SK-N-MC (cell line): ENCODE data around the gene EPHA5.

ENCODE experiments used
- DNase-seq: peaks from one replicate; pipeline ENCODE4 v3.0.0-alpha.2; 2011; ENCODE audit warnings: low read depth, low spot score
- H3K27ac ChIP-seq: fragments of 200-600 bp; sonication (generic); 2 replicates; pipeline ENCODE4 v1.5.1; 2016; ENCODE audit warnings: mixed run types
- H3K36me3 ChIP-seq: fragments of 200-600 bp; sonication (generic); 2 replicates; pipeline ENCODE4 v1.6.1; 2017; ENCODE audit warnings: antibody characterized with exemption, low read length, mixed read lengths; ENCODE audit not compliant: insufficient read depth
- H3K4me3 ChIP-seq: fragments of 200-600 bp; sonication (generic); 2 replicates; pipeline ENCODE4 v1.5.1; 2016
- H3K9ac ChIP-seq: fragments of 200-600 bp; sonication (generic); 2 replicates; pipeline ENCODE4 v1.8.0; 2017; ENCODE audit warnings: mixed run types, mixed read lengths; ENCODE audit not compliant: insufficient read length
- H3K9me3 ChIP-seq: fragments of 200-600 bp; sonication (generic); 2 replicates; pipeline ENCODE4 v1.6.1; 2017; ENCODE audit warnings: low read depth, mild to moderate bottlenecking, antibody characterized with exemption, low read length, moderate library complexity, mixed read lengths
- EZH2 ChIP-seq: fragments of 200-600 bp; sonication (generic); IDR thresholded peaks from one replicate; pipeline ENCODE4 v1.6.1; 2017; ENCODE audit warnings: antibody characterized with exemption
- FOXP2 ChIP-seq: optimal IDR thresholded peaks from 2 replicates; pipeline ENCODE3; 2011; ENCODE audit warnings: mild to moderate bottlenecking, moderate library complexity; ENCODE audit not compliant: insufficient read depth; ENCODE audit errors: extremely low read length, control extremely low read depth
- POLR2AphosphoS5 ChIP-seq: IDR thresholded peaks from 2 replicates; pipeline ENCODE4 v1.6.1; 2012; ENCODE audit warnings: mild to moderate bottlenecking, low read depth, low read length, borderline replicate concordance

The EPHA5 gene

GRCh38 chr4:65600656-65601055, 69.6 kb downstream of the EPHA5 start:
- Histone ChIP-seq H3K9ac (no peak overlapping the region), H3K4me3 (no peak overlapping the region), H3K36me3 (no peaks in the 10 kb centered on the region), H3K9me3 (no peaks in the 10 kb centered on the region; the same call in 1 of the 2 replicates), H3K27ac (no peak overlapping the region)
- no peak for DNase-seq
- TF ChIP-seq EZH2 (no peak), FOXP2 (no peak), POLR2AphosphoS5 (no peak)

- H3K9ac ChIP-seq: no peak overlapping the region
- no peak for TF ChIP-seq FOXP2
- no peak for TF ChIP-seq EZH2
- no peak for TF ChIP-seq POLR2AphosphoS5
- no peak overlapping the region for H3K4me3 ChIP-seq
- DNase-seq: no peak
- H3K27ac ChIP-seq: no peak overlapping the region
- no peaks in the 10 kb centered on the region; the same call in 1 of the 2 replicates for H3K9me3 ChIP-seq
- no peaks in the 10 kb centered on the region for H3K36me3 ChIP-seq
Measured at GRCh38 chr4:65599340-65599739, 70.9 kb downstream of the EPHA5 start.

- TF ChIP-seq EZH2 (no peak), FOXP2 (no peak), POLR2AphosphoS5 (no peak)
- DNase-seq: no peak
- Histone ChIP-seq H3K36me3 (no peaks in the 10 kb centered on the region), H3K9ac (no peak overlapping the region), H3K4me3 (no peak overlapping the region), H3K9me3 (no peaks in the 10 kb centered on the region; the same call in 1 of the 2 replicates), H3K27ac (no peak overlapping the region)
Measured at GRCh38 chr4:65597697-65598096, 72.6 kb downstream of the EPHA5 start.

- no peak for TF ChIP-seq FOXP2
- TF ChIP-seq EZH2: no peak
- no peak for TF ChIP-seq POLR2AphosphoS5
- no peak for DNase-seq
- Histone ChIP-seq H3K36me3 (no peaks in the 10 kb centered on the region), H3K9ac (no peak overlapping the region), H3K4me3 (no peak overlapping the region), H3K9me3 (no peaks in the 10 kb centered on the region; the same call in 1 of the 2 replicates), H3K27ac (no peak overlapping the region)
Measured at GRCh38 chr4:65592089-65592488, 78.2 kb downstream of the EPHA5 start.

GRCh38 chr4:65589921-65590320, 80.4 kb downstream of the EPHA5 start:
- H3K4me3 ChIP-seq: no peak overlapping the region
- TF ChIP-seq EZH2 (no peak), FOXP2 (no peak), POLR2AphosphoS5 (no peak)

GRCh38 chr4:65589331-65589730, 81.0 kb downstream of the EPHA5 start:
- Histone ChIP-seq H3K4me3 (no peak overlapping the region), H3K9ac (no peak overlapping the region), H3K27ac (no peak overlapping the region), H3K36me3 (no peaks in the 10 kb centered on the region), H3K9me3 (no peaks in the 10 kb centered on the region)
- TF ChIP-seq EZH2 (no peak), POLR2AphosphoS5 (no peak), FOXP2 (no peak)
- no peak for DNase-seq

More at GRCh38 chr4:65589921-65590320, 80.4 kb downstream of the EPHA5 start:
- DNase-seq: no peak
- Histone ChIP-seq H3K36me3 (no peaks in the 10 kb centered on the region), H3K9me3 (no peaks in the 10 kb centered on the region), H3K9ac (no peak overlapping the region), H3K27ac (no peak overlapping the region)

- Histone ChIP-seq H3K27ac (no peak overlapping the region), H3K4me3 (no peak overlapping the region), H3K9ac (no peak overlapping the region), H3K36me3 (no peaks in the 10 kb centered on the region), H3K9me3 (no peaks in the 10 kb centered on the region)
- TF ChIP-seq EZH2 (no peak), POLR2AphosphoS5 (no peak), FOXP2 (no peak)
- DNase-seq: no peak
Measured at GRCh38 chr4:65580551-65580950, 89.7 kb downstream of the EPHA5 start.

GRCh38 chr4:65566473-65566872, 103.8 kb downstream of the EPHA5 start:
- no peak for TF ChIP-seq POLR2AphosphoS5
- no peak for TF ChIP-seq EZH2
- TF ChIP-seq FOXP2: no peak
- no peak overlapping the region for H3K9ac ChIP-seq

GRCh38 chr4:65561164-65561563, 109.1 kb downstream of the EPHA5 start:
- no peak overlapping the region for H3K27ac ChIP-seq
- H3K36me3 ChIP-seq: no peaks in the 10 kb centered on the region
- no peak for DNase-seq
- H3K9ac ChIP-seq: no peak overlapping the region
- TF ChIP-seq EZH2 (no peak), FOXP2 (no peak), POLR2AphosphoS5 (no peak)
- H3K4me3 ChIP-seq: no peak overlapping the region
- H3K9me3 ChIP-seq: no peaks in the 10 kb centered on the region

More at GRCh38 chr4:65566473-65566872, 103.8 kb downstream of the EPHA5 start:
- no peaks in the 10 kb centered on the region for H3K9me3 ChIP-seq
- H3K36me3 ChIP-seq: no peaks in the 10 kb centered on the region
- no peak overlapping the region for H3K4me3 ChIP-seq
- H3K27ac ChIP-seq: no peak overlapping the region
- DNase-seq: no peak

GRCh38 chr4:65559270-65559669, 111.0 kb downstream of the EPHA5 start:
- no peak overlapping the region for H3K27ac ChIP-seq
- no peak for DNase-seq
- no peaks in the 10 kb centered on the region for H3K36me3 ChIP-seq
- no peak overlapping the region for H3K4me3 ChIP-seq
- H3K9ac ChIP-seq: no peak overlapping the region
- H3K9me3 ChIP-seq: no peaks in the 10 kb centered on the region
- no peak for TF ChIP-seq EZH2
- no peak for TF ChIP-seq FOXP2
- no peak for TF ChIP-seq POLR2AphosphoS5
